GM19468 (cell line): ENCODE results near the gene NFKBIE.

Experiments
- ATAC-seq: cut with Tn5 transposase; IDR thresholded peaks from one replicate; pipeline ENCODE4 v1.9.1; 2021; ENCODE audit warnings: mild to moderate bottlenecking, moderate library complexity, moderate number of reproducible peaks; ENCODE audit not compliant: unreplicated experiment; ENCODE audit errors: extremely low read depth

NFKBIE gene

GRCh38 chr6:44260451-44261297 is 4.7 kb downstream of the NFKBIE start:
- ATAC-seq = no peak

GRCh38 chr6:44260011-44260410 is 5.3 kb downstream of the NFKBIE start:
- no peak for ATAC-seq

- ATAC-seq = no peak
These were observed 6.4 kb downstream of the NFKBIE start for GRCh38 chr6:44258921-44259320.

GRCh38 chr6:44258325-44258863 is 7.0 kb downstream of the NFKBIE start:
- no peak for ATAC-seq

- no peak for ATAC-seq
These were observed 7.5 kb downstream of the NFKBIE start for GRCh38 chr6:44257753-44258324.

GRCh38 chr6:44257025-44257752 is 8.2 kb downstream of the NFKBIE start, which contains the start of gene SLC35B2:
Gene SLC35B2, minus strand, starts transcription at chr6:44257528. Its CDS starts 118 bp downstream, at chr6:44257410.
- ATAC-seq = peak; percentile 22

- ATAC-seq = no peak
These were observed 8.7 kb downstream of the NFKBIE start for GRCh38 chr6:44256775-44257024.

- no peak for ATAC-seq
These were observed 9.2 kb downstream of the NFKBIE start for GRCh38 chr6:44255871-44256774.

- no peak for ATAC-seq
These were observed 10.1 kb downstream of the NFKBIE start for GRCh38 chr6:44255105-44255808.

- no peak for ATAC-seq
These were observed 10.9 kb downstream of the NFKBIE start for GRCh38 chr6:44254191-44255104.

GRCh38 chr6:44253307-44254101 is 11.8 kb downstream of the NFKBIE start:
- no peak for ATAC-seq

- no peak for ATAC-seq
These were observed 13.5 kb downstream of the NFKBIE start for GRCh38 chr6:44251576-44252524.

- no peak for ATAC-seq
These were observed 14.6 kb downstream of the NFKBIE start for GRCh38 chr6:44250718-44251123.

GRCh38 chr6:44250067-44250717 is 15.2 kb downstream of the NFKBIE start:
- ATAC-seq = no peak

- no peak for ATAC-seq
These were observed 16.1 kb downstream of the NFKBIE start for GRCh38 chr6:44249082-44249748.

- no peak for ATAC-seq
These were observed 16.8 kb downstream of the NFKBIE start for GRCh38 chr6:44248579-44248978.
